GM03348 (cell line): ENCODE measurements around the gene LPP.

Experiments
- DNase-seq: peaks from one replicate; pipeline ENCODE4 v3.0.0; 2012; ENCODE audit warnings: low spot score

Gene LPP

GRCh38 chr3:188365988-188366698 is 212.2 kb downstream of the LPP start:
- no peak for DNase-seq

DNA sequence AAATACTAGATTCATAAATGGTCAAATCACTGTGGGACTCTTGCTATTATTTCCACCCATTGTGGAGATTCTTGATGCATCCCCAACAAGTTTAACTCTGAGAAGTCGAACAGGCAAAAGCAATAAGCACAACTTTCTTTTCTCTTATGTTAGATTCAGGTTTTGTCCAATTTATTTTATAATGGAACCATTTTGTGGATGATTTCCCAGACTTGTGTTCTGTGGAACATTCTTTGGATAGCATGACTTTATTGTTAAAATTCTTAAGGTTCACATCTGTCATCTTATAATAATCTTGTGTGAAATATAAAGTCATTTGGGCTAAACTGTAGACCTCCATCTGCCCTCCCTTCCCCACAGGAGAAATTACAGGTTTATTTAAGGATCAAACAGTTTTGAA is 213.7 kb downstream of the LPP start:
- DNase-seq, result no peak

DNA sequence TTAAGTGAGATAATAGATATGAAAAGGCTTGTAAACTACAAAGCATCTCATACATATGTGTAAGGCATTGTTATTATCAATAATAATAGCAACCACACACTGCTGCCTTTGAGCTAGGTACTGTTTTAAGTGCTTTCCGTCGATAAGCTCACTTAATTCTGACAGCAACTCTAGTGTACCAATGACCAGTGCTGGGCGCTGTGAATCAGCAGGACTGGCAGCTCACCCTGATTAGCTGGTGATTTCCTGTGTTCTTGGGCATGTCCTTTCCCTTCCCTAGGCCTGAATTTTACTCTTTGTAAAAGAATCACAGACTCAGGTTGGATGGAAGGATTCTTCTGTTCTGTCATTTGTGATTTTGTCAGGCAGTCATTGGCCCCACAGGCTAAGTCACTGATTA is 215.6 kb downstream of the LPP start:
- DNase-seq, result no peak

DNA sequence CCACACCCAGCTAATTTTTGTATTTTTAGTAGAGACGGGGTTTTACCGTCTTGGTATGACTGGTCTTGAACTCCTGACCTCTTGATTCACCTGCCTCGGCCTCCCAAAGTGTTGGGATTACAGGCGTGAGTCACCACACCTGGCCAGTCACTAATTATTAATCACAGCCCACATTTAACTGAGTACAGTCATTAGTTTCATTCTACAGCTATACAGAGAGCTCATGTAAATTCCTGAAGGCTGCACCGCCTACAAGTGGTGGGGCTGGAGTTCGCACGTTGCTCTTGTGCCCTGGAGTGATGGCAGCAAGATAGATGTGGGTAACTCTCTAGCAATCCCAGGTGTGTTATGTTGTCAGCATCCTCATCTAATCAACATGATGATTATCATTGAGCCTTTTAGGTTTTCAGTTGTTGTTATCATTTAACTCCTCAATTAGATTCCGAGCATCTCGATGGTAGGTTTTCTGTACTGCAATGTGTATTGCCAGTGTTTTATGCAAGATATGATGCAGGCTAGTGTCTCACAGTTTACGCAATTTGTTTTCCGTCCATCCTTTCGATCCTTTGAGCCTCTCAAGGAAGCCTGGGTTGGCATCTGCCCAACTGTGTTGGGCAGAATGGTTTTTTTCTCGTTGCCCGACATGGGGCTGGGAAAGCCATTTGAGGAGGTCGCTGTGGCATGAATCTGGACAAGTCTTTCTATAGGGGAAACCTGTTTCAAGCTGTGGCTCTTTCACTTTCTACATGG is 216.3 kb downstream of the LPP start:
- DNase-seq, result no peak

DNA sequence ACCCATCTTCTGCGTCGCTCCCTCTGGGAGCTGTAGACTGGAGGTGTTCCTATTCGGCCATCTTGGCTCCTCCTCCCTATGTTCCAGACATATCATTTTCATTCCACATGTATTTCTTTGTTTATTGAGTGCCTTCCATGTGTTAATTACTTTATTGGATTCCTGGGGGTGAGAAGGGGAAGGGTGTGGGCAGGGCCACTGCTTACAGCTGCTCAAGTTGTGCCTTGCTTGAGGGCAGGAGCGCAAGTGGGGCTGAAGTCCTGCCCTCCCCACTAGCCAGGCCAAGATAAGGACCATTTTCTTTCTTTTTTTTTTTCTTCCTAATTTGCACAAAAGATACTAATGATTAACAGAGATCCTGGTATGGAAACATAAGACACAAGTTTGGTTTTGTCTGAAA is 224.8 kb downstream of the LPP start:
- DNase-seq, result no peak

- DNase-seq, result no peak
Measured at GRCh38 chr3:188380252-188380651, 226.3 kb downstream of the LPP start.

- no peak for DNase-seq
Measured at GRCh38 chr3:188380722-188381121, 226.8 kb downstream of the LPP start.

DNA sequence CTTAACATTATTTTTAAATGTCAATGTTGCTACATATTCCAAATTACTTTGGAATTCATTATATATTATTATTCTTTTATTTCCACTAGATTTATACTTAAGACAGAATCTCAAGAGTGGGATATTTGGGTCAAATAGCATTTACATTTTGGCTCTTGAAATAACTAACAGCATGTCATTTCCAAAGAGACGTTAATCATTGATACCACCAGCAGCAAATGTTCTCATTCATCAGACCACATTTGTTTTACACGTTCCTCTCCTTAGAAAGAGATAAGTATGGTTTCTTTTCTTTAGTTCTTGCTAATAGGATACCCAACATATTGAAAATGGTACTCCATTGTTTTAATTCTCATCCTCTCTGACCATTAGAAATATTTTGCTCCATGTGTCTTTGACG is 229.8 kb downstream of the LPP start:
- no peak for DNase-seq

DNA sequence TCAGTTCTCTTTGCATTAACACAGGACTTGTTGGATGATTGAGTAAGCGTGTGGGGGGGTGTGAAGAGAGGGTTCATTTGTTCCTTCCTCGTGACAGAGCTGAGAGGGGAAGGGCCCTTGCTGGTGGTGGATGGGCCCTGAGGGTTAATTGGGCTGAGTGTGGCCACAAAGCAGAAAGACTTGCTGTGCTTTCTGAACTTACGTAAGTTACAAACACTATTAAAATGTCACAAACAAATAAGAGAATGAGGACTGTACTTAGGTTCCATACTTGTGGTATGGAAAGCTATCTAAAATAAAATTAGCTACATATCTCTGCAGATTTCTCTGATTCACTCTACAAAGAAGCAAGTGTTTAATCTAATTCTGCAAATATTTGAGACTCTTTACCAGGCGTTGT is 231.3 kb downstream of the LPP start:
- DNase-seq, result no peak

DNA sequence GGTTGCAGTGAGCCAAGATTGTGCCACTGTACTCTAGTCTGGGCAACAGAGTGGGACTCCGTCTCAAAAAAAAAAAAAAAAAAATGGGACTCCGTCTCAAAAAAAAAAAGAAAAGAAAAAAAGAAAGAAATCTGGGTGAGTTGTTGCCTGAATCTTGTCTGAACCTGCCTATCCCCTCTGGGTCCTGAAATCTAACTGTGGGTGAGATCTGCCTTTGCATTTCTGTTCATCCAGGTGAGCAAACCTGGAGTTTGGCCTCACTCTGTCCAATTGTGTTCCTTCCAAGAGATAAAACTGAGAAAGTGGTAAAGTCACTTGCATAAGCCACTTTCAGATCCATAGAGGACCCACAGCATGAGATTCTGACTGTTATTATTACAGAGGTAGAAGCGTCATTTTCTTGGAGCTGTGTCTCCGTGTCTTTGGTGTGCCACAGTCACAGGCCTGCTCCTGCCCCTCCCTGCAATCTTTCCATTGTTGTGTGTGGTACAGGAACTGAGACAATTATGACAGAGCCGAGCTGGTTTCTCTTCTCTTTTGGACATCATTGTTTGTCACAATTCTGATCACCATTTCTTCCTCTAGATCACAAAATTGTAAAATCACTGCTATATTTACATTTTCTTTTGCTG is 235.9 kb downstream of the LPP start:
- DNase-seq, result no peak

DNA sequence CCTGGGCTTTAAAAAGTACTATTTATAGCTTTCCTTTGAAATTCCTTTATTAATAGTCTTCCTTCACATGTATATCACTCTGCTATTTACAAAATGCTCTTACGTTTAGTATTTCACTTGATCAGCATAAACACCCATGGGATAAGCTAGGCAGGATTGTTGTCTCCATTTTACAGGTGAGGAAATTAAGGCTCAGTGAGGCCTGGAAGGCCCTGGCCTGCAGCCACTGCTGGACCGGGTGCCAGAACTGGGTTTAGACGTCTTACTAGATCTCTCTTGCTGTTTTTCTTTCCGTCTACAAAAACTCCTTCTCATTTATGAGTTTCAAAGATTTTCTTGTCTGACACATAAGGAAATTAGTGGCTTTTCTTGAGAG is 236.4 kb downstream of the LPP start:
- DNase-seq, result no peak

DNA sequence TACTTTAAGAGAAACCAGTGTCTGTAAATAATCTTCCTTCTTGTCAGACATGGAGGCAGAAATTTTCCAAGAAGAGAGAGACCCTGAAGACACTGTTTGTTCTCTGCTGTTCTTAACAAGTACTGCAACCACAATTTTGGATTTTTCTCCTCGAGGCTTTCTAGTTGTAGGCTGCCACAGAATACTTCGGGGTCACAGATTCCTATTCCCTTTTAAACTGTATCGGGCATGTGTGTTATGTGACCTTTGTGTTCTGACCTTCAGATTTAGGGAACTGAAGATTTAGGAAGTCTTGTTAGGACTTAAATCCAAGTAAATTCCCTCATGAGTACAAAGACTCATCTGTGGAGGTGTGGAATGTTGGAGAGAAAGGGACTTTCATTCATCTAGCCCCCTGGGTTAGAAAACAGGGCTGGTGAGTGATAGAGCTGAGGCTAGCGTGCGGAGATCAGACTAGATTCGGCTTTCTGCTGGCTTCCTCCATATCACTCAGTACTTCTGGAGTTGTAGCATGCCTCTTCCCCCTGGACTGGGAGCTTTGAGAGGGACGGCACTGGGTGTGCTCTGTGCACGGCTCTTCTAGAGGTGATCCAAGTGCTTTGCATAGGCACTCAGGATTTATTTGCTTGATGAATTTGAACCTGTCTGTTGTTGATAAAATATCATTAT is 237.0 kb downstream of the LPP start:
- DNase-seq, result no peak

DNA sequence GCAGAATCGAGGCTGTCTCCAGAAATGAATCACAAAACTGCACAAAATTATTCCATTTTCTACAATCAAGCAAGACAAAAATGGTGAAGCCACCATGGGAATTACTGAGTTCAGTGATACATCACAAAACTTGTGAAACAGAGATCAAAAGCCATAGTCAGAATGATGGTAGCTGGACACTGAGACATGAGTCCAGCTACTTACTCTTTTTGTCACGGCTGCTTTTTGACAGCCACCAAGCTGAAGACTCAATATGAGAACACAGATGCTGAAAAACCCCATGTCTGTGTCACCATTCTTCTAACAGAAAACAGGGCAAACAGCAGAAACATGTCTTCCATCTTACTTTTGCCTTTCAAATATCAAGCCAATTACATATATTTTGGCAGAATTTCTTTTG is 237.6 kb downstream of the LPP start:
- no peak for DNase-seq

DNA sequence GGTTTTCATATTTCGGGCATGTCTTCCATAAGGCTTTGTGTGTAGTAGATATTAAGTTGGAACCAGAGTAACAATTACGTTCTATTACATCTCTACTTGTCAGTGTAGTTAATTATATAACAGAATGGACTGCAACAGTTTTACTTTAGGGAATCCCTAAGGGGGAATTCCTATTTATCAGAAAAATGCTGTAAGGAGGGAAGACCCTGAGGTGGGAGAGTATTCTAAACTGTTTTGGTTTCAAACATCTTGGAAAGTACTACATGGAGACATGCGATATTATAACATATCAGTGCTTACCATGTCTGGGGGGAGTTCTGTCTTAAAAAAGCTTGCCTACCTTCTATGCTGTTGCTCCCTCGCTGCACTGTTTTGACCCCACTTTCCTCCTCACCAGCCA is 238.1 kb downstream of the LPP start:
- DNase-seq, result no peak

DNA sequence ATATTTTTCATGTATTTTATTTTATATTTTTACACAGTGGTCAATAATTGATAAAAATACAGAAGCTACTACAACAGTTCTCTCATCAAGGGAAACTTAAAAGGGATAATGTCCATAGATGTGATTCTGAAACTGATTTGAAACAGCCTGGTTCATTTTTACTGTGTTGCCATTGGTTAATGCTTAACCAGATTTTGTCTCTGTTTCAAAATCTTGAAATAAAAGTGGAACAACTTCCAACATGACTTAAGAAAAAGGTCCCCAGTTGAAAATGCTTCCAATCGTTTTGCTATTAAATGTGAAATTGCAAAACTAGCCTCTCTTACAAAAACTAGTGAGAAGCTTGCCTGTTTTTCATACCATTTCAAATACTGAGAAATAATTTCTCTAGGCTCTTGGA is 240.7 kb downstream of the LPP start:
- no peak for DNase-seq

- DNase-seq, result no peak
Measured at GRCh38 chr3:188396251-188396650, 242.3 kb downstream of the LPP start.

GRCh38 chr3:188396900-188397299 is 242.9 kb downstream of the LPP start:
- no peak for DNase-seq

GRCh38 chr3:188397766-188398705 is 244.1 kb downstream of the LPP start:
- DNase-seq, result no peak

GRCh38 chr3:188400494-188401243 is 246.7 kb downstream of the LPP start:
- no peak for DNase-seq

DNA sequence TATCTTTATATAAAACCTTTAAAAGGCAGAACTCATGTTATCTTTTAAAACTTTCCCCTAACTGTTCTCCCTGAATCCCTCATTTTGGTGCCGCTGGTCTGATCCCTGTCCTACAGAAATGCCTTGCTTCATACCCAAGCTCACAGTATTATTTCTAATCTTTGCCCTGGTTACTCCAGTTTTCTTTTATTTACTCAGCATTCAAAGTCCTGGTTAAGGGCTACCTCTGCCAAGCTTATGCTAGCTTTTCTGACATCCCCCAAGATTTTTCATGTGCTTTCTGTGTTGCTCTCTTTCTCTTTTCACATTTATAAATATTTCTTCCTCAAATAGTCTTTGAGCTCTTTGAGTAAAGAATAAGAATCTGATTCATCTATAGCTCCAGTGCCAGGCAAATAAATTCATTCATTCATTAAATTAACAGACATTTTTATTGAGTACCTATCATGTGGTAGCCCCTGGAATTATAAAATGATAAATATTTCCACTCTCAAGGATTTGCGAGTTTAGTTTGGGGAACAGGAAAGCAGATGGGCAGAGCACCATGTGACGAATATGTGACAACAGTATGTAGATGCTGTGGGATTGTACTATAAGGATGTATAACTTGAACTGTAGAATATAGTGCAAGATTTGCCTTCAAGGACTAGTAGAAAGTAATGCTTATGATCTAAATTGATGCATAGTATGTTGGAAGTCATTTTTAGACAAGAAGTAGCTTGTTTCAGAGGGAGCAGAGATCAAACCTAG is 247.5 kb downstream of the LPP start:
- no peak for DNase-seq
